Stimulated activated naive CD4-positive, alpha-beta T cell (primary cell): ENCODE measurements around the gene SELPLG.
A peak's percentile ranks its signal among the peaks of the same experiment; 100 is the strongest.
"Not testable (repeated sequence)": the region's sequence is repeated elsewhere in the genome, so short reads cannot be mapped to it uniquely, and the experiment has no call there.

ENCODE experiments used
- DNase-seq, 6 experiments: peaks; one replicate each; lab custom pipeline; 2025; lab: John Stamatoyannopoulos, UW

Gene SELPLG

DNA sequence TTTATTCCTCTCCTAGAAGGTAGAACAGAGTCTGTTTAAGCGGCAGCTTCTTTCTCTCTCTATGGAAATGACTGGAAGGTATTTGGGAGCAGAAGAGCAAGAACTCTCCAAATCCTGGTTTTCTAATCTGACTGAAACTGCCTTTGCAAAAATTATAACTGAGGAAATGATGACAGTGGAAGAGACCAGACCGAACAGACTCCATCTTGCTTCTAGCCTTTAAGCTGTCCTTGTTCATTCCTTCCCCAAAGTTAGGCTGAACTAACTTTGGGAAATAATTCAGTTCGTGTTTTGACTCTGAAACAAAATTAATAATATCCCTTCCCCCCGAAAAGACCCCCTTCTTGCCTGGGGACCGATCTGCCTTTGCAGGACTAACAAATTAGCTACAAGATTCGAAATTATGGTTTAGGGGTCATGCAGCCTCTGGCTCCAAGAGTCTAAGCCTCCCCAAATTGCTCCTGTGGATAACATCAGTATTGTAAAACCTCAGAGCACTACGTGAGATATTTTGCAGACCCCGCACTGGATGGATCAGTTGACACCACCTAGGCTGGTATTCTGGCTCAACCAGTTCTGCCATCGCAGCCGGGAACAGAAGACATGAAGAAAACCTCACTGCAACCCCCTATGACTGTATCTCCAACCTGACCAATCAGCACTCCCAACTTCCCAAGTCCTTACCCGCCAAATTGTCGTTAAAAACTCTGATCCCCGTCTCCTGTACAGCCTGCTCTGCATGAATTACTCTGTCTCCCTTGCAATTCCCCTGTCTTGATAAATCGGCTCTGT lies 14.1 kb downstream of the SELPLG start:
- no peak for DNase-seq

DNA sequence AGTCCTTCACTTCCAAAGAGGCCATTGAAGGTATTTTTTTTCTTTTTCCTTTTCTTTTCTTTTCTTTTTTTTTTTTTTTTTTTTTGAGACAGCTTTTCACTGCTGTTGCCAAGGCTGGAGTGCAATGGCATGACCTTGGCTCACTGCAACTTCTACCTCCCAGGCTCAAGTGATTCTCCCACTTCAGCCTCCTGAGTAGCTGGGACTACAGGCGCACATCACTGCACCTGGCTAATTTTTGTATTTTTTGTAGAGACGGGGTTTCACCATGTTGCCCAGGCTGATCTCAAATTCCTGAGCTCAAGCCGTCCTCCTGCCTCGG lies 14.8 kb downstream of the SELPLG start:
- not testable (repeated sequence) for DNase-seq

DNA sequence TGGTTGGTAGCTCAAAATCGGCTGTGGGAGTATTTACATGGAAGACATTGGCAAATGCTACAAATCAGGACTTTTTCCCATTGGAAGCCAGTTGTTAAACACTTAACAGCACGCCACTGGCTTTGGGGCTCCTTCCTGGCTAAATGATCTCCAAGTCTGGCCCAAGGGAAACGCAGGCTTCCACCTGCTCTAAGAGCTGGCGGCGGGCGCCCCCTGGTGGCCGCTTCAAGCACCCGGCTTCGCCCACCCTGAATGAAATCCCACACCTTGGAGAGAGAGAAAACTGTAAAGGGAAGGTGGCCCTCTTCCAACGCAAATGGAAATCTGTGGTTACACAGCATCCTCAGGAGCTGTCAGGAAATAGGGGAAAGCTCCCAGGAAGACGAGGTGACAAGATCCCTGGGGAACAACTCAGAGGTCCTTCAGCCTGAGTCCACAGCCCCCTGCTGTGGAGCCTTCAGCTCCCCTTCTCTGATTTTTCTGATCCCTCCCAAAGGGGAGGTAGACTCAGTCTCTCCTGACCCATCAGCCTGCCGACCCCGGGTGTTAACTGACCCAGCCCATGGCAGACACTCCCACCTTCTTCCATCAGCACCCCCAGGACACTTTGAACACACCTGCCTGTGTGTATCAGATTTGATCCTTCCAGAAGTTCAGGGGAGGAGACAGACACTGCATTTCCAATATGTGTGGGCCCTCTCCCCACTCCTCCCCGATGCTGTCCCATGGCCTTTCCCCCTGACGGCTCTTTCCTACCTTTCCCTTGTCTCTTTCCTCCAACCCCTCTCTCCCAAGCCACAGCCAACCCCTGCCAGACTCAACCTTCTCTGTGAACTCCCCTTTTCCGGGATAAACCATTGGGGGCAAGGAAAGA lies 15.4 kb downstream of the SELPLG start:
- DNase-seq: peak; percentile 42 to 86 (median 72)

DNA sequence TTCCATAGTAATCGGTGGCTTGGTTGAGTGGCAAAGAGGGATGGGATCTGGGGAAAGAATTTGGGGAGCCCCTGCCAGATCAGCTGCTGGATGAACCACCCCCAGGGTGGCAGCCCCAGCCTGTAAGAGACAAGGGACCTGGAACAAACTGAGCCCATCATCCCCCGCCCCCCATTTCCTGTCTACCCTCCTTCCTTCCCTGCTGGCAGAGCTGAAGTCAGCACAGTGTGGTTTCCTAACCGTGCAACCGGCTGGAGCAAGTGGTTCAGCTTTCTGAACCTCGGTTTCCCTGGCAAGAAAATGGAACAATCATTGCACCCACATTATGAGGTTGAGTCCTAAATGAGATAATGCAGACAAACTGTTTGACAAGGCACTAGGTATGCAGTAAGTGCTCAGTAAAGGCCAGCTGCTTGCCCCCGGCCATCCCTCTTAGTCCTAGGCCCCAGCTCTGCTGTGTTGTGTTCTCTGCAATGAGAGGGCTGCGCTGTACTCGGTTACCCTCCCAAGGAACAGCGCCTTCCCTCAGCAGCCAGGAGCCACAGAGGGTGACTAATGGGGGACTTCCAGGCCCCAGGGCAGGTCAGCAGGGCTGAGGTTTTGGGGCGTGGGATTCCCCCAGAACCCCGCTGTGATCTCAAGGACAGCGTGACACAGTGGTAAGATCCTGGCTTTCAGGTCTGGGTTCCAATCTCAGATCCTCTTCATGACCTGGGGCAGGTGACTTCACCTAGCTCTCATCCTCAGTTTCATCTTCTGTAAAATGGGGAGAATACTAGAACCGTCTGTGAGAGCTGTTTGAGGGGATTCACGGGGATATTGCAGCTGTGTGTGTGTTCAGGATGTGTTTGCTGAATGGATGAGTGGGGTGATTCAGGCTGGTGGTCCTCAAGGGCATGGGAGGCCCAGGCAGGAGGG lies 16.5 kb downstream of the SELPLG start:
- peak; percentile 30 to 59 (median 42) for DNase-seq

DNA sequence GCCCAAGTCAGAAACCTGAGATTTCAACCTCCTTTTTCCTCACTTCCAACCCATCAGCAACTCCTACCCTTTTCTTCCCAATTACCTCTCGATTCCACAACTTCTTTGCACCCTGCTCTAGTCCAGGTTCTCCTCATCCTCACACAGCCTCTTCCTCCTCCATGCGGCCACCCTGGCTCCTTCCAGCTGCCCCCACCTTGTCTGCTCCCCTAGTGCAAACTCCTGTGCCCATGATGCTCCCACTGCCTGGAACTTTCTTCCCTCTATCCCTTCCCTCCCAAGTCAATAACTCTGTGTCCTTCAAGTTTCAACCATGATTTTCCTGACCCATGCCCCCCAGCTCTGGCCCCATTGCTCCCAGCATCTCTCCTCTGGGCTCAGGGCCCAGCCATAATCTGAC lies 17.3 kb downstream of the SELPLG start:
- no peak for DNase-seq

DNA sequence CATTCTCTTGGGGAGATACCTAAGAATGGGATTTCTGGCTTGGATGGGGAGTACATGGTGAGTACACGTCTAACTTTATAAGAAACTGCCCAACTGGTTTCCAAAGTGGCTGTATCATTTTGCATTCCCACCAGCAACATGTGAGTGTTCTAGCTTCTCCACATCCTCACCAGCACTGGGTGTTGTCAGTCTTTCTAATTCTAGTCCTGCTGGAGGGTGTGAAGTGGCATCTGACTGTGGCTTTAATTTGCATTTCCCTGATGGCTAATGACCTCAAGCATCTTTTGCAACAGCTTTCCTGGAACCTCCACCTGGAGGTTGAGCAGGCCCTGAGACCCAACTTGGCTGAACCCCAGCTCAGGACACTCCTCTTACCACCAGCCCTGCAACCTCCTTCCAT lies 17.8 kb downstream of the SELPLG start:
- DNase-seq: no peak

DNA sequence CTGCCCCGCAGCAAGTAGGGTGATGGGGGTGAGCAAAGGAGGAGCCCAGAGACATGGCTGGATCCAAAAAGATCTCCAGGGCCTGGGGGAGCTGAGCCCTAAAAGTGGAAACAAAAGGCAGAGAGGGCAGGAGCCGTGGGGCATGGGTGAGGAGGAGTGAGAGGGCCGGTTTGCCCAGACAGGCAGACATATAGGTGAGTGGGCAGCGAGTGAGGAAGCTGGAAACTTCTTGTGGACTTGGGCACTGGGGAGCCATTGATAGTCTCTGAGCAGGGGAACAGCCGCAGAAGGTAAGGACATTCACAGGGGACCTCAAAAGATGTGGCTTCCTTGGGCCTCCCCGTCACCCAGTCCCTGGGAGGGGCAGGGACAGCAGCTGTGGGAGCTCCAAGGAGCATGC lies 19.1 kb downstream of the SELPLG start:
- DNase-seq: no peak

DNA sequence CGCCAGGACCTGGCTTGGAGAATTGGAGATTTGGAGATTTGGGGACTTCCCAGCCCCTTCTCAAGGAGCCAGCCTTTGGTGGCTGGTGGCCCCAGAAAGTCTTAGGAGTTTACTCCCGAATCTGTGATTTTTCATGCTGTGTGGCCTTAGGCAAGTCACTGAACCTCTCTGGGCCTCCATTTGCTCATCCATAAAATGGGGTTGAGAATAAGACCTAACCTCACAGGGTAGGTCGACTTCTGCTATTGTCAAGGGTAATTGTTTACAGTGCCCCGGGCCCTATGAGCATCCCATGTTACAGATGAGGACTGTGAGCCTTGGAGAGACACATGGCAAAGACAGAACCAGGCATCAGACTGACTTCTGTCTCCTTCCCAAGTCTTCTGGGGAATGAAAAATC lies 19.7 kb downstream of the SELPLG start:
- no peak for DNase-seq

DNA sequence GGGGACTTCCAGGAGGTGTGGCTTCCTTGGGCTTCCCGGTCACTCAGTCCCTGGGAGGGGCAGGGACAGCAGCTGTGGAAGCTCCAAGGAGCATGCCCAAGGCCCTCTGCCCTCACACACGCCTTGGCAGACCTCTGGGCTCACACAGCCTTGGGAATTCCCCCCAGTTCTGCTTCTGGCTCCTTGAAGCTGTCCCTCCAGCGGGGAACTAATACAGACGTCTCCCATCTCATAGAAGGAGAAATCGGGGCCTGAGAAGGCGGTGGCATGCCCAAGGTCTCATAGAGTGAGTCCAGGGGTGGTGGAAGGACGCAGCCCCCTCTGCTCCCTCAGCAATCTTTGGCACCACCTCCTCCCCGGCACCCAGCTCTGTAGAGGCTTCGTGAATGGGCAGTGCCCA lies 20.1 kb downstream of the SELPLG start:
- DNase-seq: no peak

DNA sequence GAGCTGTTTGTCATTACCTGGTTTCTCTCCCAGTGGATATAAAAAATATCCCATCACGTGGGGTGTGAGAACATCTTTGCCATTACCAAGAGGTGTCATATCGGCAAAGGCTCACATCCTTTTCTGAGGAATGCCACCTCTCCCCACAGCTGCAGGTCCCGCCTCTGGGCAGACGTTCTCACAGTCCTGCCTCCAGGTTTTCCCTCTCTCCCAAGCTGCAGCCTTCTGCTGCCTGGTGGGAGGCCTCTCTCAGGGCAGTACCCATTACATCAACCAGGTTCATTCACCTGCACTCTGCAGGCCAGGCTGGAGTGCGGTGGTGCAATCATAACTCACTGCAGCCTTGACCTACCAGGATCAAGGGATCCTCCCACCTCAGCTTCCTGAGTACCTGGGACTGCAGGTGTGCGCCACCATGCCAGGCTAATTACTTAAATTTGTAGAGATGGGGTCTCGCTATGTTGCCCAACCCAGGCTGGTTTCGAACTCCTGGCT lies 20.9 kb downstream of the SELPLG start:
- no peak for DNase-seq

DNA sequence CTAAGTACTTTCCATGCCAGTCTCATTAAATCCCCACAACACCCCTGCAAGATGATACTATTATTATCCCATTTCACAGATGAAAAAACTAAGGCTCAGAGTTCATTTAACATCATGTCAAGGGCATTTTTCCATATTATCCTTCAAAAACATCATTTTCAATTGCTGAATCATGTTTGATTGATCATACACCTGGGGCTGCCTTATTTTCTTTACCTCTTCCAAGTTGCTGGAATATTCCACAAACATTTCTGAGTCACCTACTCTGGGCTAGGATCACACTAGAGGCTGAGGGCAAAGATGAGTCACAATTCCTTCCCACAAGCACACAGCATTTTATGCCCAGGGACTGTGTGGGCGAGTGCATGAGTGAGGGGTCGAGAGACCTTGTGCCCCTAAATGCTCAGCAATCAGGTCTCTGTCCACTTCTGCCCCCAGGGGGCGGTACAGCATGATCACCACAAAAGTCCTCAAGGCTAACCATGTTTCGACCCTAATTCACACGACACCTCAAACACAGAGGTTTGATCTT lies 21.7 kb downstream of the SELPLG start:
- peak in 5 of 6 experiments; percentile 15 to 44 (median 30) for DNase-seq

DNA sequence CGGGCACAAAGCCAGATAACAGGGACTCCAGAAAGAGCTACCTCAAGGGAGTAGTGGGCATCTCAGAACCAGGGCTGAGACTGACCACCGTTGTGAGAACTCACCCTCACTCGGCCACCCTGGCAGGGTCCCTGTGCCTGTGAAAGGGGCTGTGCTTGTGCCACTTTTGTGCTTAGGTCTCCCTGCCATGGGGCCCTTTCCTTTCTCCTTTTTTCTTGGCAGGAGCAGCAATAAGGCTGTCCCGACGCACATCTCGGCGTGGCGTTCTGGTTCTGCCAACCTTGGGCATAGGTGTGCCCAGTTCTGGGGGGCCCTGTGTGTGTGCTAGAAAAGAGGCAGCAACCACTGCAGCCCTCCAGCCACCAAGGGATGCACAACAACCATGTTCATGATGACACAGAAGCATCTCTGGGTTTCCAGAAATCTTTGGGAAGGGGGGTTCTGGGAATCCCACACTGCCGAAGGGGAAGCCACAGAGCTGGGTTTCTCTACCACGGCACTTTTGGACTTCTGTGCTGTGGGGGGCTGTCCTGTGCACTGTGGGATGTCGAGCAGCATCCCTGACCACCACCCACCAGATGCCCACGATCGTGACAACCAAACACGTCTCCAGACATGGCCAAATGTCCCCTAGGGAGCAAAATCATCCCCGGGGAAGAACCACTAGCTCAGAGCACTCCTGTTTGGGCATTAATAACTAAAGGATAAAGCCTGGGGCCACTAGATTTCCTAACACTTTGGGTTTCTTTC lies 22.7 kb downstream of the SELPLG start:
- no peak for DNase-seq

DNA sequence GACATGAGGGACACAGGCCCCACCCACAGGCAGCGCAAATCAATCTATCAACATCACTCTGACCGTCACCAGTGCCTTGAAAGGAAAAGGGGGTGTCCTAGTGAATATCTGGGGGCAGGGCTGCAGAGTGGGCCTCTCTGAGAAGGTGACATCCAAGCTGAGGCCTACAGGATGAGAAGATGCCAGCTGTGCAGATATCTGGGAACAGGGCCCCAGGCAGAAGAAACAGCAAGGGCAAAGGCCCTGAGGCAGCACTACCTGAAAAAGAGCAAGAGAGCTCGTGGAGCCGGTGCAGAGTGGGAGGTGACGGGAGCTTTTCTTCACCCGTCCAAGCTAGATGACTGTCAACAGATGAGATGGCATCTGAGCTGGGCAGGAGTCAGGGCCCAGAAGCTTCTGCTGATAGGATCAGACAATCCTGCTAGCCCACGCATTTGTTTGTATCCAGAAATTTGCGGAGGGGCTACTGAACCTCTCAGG lies 23.3 kb downstream of the SELPLG start:
- DNase-seq: no peak

DNA sequence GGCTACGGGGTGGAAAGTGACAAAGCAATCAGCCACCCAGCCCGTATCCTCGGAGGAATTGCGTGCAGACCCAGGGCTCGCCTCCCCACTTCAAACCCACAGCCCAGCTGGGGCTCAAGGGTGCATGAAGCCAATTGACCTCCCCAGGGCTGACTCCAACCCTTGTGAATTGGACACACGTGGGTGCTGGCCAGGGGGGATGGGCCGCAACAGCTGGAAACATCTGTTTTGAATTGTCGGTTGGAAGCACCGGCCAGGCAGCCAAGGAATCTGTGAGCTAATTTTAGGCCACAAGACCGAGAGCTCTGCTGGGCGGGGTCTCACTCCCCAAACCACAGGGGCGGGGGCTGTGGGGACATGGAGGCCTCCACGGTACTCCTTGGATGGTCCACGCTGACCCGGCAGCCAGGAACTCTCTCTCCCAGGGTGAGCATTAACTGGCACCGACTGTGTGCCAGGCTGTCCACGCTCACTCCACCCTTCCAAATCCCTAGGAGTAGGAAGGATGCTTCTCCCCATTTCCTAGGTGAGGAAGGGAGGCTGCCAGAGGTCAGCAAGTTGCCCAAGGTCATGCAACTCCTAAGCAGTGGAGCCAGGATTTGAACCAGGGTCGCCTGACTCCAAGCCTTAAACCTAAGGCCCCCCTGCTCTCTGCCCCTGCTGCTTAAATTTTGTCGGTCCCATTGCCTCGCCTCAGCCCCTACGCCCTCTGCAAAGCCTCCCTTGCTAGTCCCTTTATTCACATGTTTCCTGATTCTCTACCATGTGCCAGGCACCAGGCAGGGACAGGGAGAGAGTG lies 24.0 kb downstream of the SELPLG start:
- no peak for DNase-seq

DNA sequence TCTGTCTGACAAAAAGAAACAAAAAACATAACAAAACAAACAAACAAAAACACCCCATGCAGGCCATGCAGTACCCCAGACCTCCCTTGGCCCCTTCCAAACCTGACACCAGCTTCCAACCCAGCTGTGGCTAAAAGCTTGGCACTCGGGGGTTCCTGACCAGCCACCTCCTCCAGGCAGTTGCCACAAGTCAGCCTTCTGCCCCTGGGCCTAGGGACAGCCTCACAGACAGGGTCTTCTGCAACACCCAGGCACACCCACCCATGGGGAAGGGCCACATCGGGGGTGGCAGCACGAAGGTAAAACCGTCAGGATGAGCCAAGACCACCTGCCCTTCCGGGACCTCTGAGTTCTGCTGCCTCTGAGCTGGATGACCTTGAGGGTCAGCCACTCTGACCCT lies 25.1 kb downstream of the SELPLG start:
- DNase-seq: no peak

DNA sequence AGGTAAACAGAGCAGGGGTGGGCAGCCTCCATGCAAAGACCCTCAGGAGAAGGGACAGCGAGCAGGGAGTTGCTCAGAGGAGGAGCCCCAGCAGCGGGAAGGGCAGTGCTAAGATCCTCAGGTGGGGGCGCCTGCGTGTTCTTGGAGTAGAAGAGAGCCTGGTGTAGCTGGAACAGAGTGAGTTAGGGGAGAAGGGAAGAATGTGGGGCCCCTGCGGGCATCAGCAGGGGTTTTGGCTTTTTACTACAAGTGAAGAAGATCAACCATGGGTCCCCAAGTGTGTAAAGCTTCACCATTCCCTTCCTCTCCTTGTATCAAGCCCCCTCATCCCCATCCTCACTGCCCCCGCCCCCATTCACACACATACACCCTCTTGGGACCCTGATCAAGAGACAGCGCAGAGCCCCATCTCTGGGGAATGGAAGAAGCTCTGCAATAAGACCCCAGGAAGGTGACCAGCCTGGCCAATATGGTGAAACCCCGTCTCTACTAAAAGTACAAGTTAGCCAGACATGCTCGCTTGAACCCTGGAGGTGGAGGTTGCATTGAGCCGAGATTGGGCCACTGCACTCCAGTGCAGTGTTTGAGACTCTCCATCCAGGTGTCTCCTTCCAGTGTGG lies 25.6 kb downstream of the SELPLG start:
- DNase-seq: no peak

DNA sequence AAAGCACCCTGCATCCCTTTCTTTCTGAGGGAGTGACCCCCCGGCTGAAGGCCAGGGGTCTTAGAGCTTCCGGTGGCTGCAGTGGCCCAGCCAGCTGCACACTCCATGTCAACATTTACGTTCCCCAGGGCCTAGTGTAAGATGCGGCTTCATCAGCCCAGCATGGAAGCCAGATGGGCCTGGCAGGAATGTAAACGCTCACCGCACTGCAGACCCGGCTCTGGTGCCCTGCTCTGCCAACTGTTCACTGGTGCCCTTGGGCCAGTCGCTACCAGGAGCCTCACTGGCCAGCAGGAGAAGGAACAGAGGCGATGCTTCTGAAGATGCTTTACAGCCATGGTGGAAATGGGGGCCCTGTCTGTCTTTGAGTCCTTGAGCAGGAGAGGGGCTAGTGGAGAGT lies 27.2 kb downstream of the SELPLG start:
- DNase-seq: no peak

DNA sequence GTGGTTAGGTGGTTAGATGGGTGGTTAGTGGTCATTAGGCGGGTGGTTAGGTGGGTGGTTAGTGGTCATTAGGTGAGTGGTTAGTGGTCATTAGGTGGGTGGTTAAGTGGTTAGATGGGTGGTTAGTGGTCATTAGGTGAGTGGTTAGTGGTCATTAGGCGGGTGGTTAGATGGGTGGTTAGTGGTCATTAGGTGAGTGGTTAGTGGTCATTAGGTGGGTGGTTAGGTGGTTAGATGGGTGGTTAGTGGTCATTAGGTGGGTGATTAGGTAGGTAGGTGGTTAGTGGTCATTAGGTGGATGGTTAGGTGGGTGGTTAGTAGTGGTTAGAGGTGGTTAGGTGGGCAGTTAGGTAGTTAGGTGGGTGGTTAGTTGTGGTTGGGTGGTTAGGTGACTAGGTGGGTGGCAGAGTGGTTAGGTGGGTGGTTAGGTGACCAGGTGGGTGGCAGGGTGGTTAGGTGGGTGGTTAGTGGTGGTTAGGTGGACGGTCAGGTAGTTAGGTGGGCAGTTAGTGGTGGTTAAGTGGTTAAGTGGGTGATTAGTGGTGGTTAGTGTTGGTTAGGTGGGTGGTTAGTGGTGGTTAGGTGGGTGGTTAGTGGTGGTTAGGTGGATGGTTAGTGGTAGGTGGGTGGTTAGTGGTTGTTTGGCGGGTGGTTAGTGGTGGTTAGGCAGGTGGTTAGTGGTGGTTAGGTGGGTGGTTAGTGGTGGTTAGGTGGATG lies 27.8 kb downstream of the SELPLG start:
- no peak for DNase-seq
